Breast epithelium (tissue), 3 donors: Measurements from ENCODE around the gene PFKP.

ENCODE experiments used
- POLR2A ChIP-seq: fragments of 450-650 bp; IDR thresholded peaks from one replicate; pipeline ENCODE4 v1.6.1; 2016; ENCODE audit warnings: antibody characterized with exemption, mild to moderate bottlenecking, moderate library complexity
- POLR2AphosphoS5 ChIP-seq, 3 donors: sonication (generic); formaldehyde crosslinking; IDR thresholded peaks; one replicate each; pipeline ENCODE4 v1.6.1; 2017; ENCODE audit warnings: antibody characterized with exemption in 3 of 3
- TF ChIP-seq, protein P1 (sequence below), 3 donors: fragments of 450-650 bp; IDR thresholded peaks; one replicate each; pipeline ENCODE4 v1.5.1; 2016 to 2017; ENCODE audit warnings: antibody characterized with exemption in 3 of 3, mild to moderate bottlenecking in 3 of 3, moderate library complexity in 3 of 3

DNA sequence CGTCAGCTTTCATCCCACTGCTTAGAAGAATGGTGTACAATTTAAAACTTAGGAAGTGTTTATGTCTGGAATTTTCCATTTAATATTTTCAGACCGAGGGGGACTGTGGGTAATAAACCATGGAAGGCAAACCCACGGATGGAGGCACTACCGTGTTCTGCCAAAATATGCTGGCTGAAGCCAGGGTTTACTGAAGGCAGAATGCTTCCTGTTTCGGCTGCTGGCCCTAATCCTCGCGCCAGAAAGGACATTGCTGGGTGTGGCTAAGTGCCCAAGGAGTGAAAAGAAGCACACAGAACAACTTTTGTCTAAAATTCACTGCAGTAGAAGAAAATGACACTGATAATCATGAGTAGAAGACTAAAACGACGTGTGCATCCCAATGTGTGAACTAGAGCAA, 72.9 kb downstream of the PFKP start:
- TF ChIP-seq POLR2A (no peak), POLR2AphosphoS5 (IDR thresholded peaks at IDR 0.05) (no peak)
- TF ChIP-seq, protein P1, sequence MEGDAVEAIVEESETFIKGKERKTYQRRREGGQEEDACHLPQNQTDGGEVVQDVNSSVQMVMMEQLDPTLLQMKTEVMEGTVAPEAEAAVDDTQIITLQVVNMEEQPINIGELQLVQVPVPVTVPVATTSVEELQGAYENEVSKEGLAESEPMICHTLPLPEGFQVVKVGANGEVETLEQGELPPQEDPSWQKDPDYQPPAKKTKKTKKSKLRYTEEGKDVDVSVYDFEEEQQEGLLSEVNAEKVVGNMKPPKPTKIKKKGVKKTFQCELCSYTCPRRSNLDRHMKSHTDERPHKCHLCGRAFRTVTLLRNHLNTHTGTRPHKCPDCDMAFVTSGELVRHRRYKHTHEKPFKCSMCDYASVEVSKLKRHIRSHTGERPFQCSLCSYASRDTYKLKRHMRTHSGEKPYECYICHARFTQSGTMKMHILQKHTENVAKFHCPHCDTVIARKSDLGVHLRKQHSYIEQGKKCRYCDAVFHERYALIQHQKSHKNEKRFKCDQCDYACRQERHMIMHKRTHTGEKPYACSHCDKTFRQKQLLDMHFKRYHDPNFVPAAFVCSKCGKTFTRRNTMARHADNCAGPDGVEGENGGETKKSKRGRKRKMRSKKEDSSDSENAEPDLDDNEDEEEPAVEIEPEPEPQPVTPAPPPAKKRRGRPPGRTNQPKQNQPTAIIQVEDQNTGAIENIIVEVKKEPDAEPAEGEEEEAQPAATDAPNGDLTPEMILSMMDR (IDR thresholded peaks at IDR 0.05) = no peak
